GM18519 (cell line): ENCODE data around the gene RAVER2.
"Not testable (repeated sequence)": the region's sequence is repeated elsewhere in the genome, so short reads cannot be mapped to it uniquely, and the experiment has no call there.

Experiments used
- ATAC-seq: cut with Tn5 transposase; IDR thresholded peaks from one replicate; pipeline ENCODE4 v1.9.1; 2021; ENCODE audit warnings: mild to moderate bottlenecking, moderate library complexity; ENCODE audit not compliant: unreplicated experiment, low FRiP score

RAVER2 gene

GRCh38 chr1:64744492-64745180 is at the start of gene RAVER2:
Gene RAVER2, plus strand, starts transcription at chr1:64745075. Its CDS starts 98 bp downstream, at chr1:64745173.
- ATAC-seq = no peak

GRCh38 chr1:64696879-64697278 is 48.0 kb upstream of the RAVER2 start:
- ATAC-seq = no peak

- ATAC-seq = no peak
Observed at GRCh38 chr1:64699327-64699726, 45.5 kb upstream of the RAVER2 start.

- no peak for ATAC-seq
Observed at GRCh38 chr1:64701071-64701470, 43.8 kb upstream of the RAVER2 start.

GRCh38 chr1:64701886-64702285 is 43.0 kb upstream of the RAVER2 start:
- ATAC-seq = no peak

GRCh38 chr1:64702670-64703069 is 42.2 kb upstream of the RAVER2 start:
- ATAC-seq = not testable (repeated sequence)

GRCh38 chr1:64703600-64703999 is 41.3 kb upstream of the RAVER2 start:
- no peak for ATAC-seq

- no peak for ATAC-seq
Observed at GRCh38 chr1:64705591-64705990, 39.3 kb upstream of the RAVER2 start.

- ATAC-seq = no peak
Observed at GRCh38 chr1:64711266-64711665, 33.6 kb upstream of the RAVER2 start.

- no peak for ATAC-seq
Observed at GRCh38 chr1:64712049-64712448, 32.8 kb upstream of the RAVER2 start.

GRCh38 chr1:64715186-64715585 is 29.7 kb upstream of the RAVER2 start:
- no peak for ATAC-seq

- ATAC-seq = no peak
Observed at GRCh38 chr1:64721135-64721534, 23.7 kb upstream of the RAVER2 start.

GRCh38 chr1:64721576-64722145 is 23.2 kb upstream of the RAVER2 start:
- no peak for ATAC-seq

- no peak for ATAC-seq
Observed at GRCh38 chr1:64727861-64728260, 17.0 kb upstream of the RAVER2 start.

GRCh38 chr1:64733581-64734286 is 11.1 kb upstream of the RAVER2 start:
- no peak for ATAC-seq

GRCh38 chr1:64734287-64734652 is 10.6 kb upstream of the RAVER2 start:
- ATAC-seq = no peak

GRCh38 chr1:64740687-64741086 is 4.2 kb upstream of the RAVER2 start:
- ATAC-seq = not testable (repeated sequence)

GRCh38 chr1:64743954-64744491 is 852 bp upstream of the RAVER2 start:
- no peak for ATAC-seq

GRCh38 chr1:64745181-64745985 is 508 bp downstream of the RAVER2 start:
- ATAC-seq = no peak

GRCh38 chr1:64745986-64746940 is 1.4 kb downstream of the RAVER2 start:
- no peak for ATAC-seq
